HG03439 (cell line): ENCODE measurements around the gene OR4D2.
A peak's percentile ranks its signal among the peaks of the same experiment; 100 is the strongest.

Experiments used
- ATAC-seq: cut with Tn5 transposase; IDR thresholded peaks from one replicate; pipeline ENCODE4 v1.9.1; 2021; ENCODE audit warnings: mild to moderate bottlenecking, moderate library complexity; ENCODE audit not compliant: unreplicated experiment

The OR4D2 gene

DNA sequence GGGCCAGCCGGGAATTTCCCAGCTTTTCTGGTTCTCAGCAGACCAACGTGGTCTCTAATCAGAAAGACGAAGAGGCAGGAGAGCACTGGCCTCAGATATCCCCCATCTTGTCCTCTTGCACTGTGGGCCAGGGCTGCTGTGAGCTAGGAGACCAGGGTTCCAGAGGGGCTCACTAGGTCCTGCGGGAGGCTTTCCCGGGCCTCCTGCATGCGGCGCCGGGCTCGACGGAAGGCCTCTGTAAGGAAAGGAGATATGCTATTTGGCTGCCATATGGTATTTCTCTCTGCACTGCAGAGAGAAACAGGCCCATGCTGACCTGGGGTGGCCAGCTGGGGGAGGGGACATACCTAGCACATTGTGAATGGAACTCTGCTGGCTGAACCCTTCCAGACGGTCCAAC, 39.2 kb downstream of the OR4D2 start:
- no peak for ATAC-seq

DNA sequence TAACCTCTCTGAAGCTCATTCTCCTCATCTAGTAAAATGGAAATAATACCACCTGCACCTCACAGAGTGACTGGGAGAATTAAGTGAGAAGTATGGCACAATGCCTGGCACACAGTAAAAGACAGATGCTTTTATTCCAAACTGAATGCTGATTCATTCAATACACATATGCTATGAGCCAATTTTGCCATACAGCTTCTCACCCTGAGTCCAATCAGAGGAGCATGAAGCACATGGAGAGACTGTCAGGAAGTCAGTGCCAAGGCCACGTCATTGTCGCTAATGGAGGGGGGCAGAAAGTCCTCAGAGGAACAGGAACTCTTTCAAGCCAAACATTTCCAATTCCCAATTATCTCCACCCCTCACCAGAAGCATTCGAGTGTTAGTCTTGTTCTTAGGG, 40.7 kb downstream of the OR4D2 start:
- no peak for ATAC-seq

DNA sequence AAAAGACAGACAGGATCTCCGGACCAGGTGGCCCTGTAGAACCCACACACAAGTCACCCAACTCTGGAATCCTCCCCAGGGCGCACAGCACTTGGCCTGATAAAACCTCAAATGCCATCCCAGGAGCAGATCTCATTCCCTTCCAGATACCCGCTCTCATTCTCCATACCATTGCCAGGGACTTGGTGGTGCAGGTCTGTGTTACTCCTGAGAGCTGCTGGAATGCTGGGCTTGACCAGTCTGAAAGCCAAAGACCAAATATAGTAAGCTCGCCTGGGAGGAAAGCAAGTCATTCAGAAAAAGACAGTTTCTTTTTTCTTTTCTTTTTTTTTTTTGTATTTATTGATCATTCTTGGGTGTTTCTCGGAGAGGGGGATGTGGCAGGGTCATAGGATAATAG, 41.6 kb downstream of the OR4D2 start:
- ATAC-seq: no peak

DNA sequence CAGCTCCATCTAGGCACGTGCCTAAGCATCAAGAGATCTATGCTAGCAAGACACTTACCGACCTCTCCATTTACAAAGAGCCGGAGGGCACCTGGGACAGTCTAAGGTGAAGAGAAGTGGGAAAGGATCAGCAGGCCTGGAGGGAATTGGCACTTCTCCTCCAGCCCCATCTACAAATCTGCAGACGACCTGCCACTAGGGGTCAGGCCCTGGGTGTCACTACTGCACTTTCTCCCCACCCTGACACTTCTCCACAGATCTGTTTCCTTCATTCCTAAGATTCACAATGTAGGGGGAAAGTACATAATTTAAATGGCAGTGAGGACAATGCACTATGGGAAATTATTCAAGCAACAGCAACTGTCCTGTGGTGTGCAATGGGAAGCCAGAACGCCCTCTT, 44.1 kb downstream of the OR4D2 start:
- ATAC-seq: no peak

DNA sequence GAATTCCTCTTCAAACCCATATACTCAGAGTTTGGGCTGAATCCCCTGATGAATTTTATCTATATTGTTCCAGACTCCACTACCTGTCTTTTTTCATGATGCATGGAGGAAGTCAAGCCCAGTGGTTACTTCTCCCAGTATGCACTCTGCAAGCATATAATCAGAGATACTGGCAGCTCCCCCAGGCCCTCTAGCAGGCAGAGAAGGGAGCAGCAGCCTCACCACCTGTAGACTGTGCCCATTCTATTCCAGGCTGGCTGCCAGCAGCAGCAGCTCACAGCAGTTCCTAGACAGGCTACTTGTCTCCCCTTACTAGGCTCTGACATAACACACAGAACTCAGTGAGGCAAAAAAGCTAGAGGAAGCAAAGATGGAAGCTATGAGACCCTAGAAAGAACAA, 48.9 kb downstream of the OR4D2 start:
- no peak for ATAC-seq

DNA sequence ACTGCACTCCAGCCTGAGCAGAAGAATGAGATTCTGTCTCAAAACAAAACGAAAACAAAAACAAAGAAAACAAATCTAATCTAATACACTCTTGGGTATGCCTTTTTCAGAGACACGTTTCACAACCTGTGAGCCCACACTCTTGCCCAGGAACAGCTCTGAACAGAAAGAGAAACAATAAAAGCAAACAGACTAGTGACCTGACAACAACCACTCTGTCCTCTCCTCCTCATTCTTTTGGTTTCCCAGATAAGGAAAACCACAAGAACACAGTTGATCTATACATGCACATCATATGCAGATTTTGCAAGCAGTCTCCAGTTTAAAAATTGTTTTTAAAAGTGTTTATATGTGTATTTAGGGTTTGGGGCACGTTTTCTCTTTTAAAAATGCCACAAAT, 51.0 kb downstream of the OR4D2 start:
- no peak for ATAC-seq

DNA sequence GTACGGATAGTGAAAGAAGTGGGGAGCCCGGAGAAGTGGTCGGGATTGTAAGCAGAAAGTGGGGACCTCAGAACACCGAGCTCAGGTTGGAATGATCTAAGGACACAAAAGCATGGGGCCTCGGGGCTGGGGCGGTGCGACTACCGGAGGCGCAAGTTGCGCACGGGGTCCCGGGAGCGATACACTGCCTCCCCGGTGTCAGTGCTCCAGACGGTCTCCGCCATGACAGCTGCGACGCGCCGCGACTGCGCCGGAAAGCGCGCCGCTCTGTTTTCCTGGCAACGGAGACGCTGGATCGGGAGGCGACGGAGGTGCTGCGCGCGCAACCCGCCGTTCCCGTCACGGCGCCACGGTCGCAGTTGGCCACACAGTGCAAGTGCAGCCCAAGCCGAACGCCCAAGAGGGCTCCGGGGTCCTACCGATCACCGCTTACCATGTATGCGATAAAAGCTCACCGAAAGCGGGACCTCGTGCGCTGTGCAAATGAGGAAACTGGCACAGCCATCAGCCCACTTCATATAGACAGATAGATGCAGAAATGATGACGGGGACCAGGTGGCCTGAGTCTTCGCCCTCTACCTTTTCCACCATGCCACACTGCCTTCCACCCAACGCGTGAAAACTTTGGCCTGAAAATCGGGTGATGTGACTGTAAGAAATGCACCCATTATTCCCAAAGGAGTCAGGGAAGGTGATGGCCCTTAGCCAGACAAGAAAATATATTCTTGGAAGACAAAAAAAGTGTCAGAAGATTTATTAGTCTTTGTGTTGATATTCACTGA, 52.4 kb downstream of the OR4D2 start, which contains the start of gene MKS1:
TSS of gene MKS1 (minus strand) at position 249 of the 782 bp plus-strand sequence. CDS start at position 224, 25 bp downstream.
- ATAC-seq: peak; percentile 97

DNA sequence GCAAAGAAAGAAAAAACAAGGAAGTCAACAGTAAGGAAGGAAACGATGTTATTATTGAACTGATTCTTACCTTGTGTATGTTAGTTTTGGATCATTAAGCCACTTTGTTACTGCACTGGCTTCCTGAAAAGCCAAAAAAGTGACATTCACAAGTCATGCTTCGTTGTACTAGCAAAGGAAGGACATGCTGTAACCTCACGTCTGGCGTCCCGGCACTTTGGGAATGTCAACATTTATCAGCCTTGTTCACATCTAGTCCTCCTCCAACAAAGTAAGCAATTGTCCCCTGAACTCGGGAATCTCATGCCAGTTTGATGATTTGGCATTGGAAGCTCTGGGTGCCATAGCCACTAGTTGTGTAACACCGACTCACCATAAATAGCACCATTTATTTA, 53.0 kb downstream of the OR4D2 start:
- ATAC-seq: no peak
